Measurements from ENCODE around the gene KL.

DNA sequence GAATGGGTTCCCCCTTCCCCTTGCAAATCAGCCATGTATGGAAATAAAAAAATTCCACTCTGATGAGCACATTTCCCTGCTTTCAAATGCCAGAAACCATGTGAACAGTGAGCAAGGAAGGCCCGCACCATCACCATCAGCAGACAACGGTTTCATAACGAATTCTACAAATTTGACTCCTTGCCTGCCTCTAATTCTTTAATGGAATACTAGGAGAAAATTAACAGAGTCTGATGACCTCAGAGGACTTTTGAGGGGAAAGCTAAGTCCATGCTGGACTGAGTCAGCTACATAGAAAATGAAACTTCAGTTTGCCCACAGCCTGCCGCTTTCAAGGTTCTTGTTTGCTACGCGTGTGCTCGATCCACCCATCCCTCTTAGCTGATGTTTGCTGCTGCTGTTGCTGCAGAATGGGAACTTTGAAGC is 46.7 kb upstream of the KL start:
- TF ChIP-seq TAF1 (IDR thresholded peaks at IDR 0.05; ENCODE audit: low read depth, low read length) (no peak), POLR2A (IDR thresholded peaks at IDR 0.05; ENCODE audit: low read depth, low read length) (no peak), SPI1 (IDR thresholded peaks at IDR 0.05; ENCODE audit: low read depth, low read length) (no peak), POLR2AphosphoS5 (IDR thresholded peaks at IDR 0.05; ENCODE audit: low read depth, low read length) (no peak), PAX5 (IDR thresholded peaks at IDR 0.05; ENCODE audit: insufficient read depth, low read length, severe bottlenecking) (no peak)
